Left renal cortex interstitium (tissue), 4 donors: Measurements from ENCODE around the gene SRGAP2C. TPM values are rescaled to one million over a fixed set of nuclear protein-coding genes. Genes with fewer than 3 reads are reported as not detected.
"Not testable (repeated sequence)": the region's sequence is repeated elsewhere in the genome, so short reads cannot be mapped to it uniquely, and the experiment has no call there.

ENCODE experiments used
- DNase-seq, 4 donors: peaks; one replicate each; pipeline ENCODE4 v3.0.0-alpha.2; 2013; ENCODE audit warnings: low read depth in 4 of 4, low spot score in 2 of 4, missing footprints in 1 of 4
- polyA plus RNA-seq, 4 donors: library from polyadenylated mRNA; unstranded; fragments of 120-200 nt; gene quantifications; one replicate each; pipeline ENCODE4 v1.2.1, GENCODE V29; 2013; ENCODE audit not compliant: insufficient read length in 4 of 4

Gene SRGAP2C
- polyA plus RNA-seq, 4 donors, result 16.1 to 23.3 (median 21.1) TPM

DNA sequence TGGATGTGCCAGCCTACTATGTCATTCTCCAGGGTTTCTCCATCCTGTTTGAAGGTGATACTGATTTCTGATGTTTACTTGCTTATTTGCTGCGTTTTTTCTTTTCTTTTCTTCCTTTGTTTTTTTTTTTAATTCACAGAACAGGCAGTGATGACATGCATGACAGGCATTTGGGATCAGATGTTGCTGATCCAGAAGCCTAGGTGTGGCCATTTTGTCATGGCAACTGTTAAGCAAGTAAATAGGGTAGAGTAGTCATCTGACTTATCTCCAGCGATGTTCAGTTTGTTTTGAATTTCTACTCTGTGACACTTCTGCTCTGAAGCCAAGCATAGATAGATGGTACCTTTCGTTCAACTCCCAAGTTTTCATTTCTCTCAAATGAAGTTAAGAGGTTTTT, 181.4 kb downstream of the SRGAP2C start:
- not testable (repeated sequence) for DNase-seq

DNA sequence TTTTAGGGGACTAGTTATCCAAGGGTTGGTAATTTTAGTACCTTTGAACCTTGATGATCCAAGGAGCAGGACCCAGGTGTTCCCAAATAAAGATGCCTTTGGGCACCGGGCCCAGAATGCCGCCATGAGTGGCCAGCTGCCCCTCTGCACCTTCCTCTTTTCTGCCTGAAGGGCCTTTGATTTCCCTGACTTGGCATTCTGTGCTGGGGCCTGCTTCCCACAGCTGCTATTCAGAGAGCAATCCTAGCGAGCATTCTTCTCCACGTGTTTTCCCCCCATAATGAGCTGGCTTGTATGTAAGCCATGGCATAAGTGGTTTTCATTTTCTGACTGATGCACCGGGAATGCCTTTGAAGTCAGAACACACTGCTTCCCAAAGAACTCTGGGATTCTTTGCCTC, 184.1 kb downstream of the SRGAP2C start:
- DNase-seq, result not testable (repeated sequence)

DNA sequence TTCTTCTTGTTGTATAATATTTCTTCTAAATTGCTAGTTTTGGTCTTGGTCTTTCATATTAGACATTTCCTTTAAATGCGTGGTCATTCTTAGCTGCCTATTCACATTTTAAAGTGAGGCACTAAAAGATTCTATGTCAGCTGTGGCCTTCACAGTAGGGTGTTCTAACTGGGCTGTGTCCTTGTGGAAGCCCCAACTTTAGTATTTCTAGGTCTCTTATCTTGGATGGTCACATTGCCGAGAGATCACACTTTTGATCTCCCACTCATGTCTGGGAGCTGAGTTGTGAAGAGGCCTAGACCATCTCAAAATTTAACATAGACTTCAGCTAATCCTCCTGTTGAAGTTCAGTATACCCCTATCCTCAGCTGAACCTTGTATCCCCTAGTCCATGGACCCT, 185.2 kb downstream of the SRGAP2C start:
- not testable (repeated sequence) for DNase-seq

DNA sequence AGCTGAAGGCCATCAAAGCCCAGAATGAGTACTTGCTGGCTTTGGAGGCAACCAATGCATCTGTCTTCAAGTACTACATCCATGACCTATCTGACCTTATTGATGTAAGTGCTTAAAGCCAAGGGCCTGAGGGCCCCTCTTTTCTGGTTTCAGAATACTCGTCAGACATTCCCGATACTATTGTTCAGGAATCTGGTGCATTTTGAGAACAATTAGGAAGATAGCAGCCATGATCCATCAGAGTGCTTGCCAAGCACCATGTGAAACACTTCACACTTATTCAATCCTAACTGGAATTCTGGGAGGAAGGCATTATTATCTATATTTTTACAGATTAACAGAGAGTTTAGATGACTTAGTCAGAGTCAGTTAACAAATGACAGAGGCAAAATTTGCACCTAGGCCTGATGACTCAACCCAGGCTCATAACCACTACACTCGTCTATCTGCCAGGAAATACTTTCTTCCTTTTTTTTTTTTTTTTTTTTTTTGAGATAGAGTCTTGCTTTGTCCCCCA, 190.1 kb downstream of the SRGAP2C start:
- DNase-seq, result not testable (repeated sequence)

DNA sequence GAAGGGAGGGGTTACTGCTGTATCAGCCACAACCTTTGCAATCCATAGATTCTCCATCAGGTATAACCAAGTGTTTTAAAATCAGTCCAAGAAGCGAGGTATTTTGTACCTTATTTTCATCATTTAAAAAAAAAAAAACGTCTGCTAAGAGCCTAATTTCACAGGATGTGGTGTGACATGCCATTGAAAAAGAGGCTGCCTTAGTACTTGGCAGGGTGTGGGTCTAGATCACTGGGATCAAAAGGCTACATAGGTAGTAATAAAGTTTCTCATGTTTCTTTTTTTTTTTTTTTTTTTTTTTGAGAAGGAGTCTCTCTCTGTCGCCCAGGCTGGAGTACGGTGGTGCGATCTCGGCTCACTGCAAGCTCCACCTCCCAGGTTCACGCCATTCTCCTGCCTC, 192.2 kb downstream of the SRGAP2C start:
- not testable (repeated sequence) for DNase-seq

DNA sequence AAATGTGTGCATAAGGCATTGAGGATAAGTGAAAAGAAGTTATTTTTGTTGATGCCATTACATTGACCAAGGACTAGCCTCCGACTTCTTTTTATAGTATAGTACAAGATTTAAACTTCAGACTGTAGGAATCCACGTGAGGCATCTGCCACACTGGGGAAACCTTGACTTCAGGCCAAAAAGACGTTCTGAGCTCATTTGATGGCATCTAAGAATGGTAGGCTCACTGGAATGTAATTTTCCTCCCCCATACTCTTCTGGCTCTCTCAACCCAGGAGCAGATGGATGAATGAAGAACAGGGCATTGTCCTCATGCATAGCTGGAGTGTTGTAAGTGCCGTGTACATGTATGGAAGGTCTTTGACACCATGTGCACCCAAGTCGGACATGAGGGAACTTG, 194.0 kb downstream of the SRGAP2C start:
- not testable (repeated sequence) for DNase-seq

DNA sequence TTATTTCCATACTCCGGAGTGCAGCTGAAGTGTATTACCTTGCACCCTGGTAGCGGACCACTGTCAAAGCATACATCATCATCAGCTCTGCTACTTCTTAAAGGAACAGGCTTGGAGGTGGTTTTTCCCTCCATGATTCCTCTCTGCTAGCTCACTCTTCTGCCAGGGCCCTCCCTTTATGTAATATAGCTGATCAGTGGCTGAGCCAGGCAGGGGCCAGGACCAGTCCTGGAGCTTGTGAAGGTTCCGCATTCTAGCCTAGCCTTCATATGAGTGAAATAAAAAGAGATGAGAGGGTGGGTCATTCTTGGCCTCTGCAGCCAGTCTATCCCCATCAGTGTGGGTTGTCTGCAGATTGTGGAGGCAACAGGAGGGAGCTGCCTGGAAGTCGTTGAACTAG, 200.0 kb downstream of the SRGAP2C start:
- DNase-seq, result not testable (repeated sequence)

DNA sequence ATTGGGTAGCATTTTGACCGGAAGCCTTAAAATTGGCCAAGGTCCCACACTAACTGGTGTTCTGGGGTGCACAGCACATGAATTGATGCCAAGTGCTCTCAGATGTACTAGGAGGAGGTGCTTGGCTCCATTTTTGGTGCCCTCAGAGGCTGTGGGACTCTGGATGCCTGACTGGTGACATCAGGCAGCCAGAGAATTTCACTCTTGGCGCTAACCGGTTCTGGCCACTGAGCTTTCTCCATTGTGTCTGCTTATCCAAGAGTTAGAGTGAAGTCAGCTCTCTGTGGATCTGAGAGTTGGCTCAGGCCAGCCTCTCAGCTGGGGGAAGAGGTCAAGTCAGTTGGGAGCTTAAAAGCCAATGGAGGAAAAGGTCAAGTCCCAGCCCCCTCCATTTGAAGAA, 200.4 kb downstream of the SRGAP2C start:
- not testable (repeated sequence) for DNase-seq

DNA sequence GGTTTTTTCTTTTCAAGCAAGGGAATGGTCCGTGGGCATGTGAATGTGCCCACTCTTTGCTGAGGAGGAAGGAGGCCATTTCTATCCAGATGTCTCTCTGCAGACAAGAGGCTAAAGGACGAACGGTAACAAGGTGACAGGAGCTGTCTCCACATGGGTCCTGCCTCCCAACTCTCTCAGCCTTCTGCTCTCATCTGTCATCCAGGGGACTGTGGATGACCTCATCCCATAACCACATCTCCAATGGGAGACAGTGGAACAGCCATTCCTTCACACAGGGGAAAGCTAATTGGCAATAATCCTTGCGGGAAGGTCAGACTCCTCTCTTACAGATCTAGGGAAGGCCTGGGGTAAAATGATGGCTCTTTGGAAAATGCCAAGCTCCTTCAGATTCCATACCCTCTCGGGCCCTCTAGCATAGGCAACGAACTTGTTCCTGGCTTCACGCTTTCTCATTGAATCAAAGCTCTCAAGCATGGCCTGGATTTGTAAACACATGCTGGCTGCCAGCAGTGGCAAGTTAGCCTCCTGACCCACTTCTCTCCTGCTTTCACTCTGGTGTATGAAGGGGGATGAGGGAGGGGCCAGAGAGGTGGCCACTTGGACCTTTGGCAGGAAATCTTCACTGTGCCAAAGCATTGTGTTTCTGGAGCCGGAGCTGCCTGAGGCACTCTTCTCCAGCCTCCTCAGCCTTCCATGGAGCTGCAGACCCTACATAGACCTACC, 201.0 kb downstream of the SRGAP2C start:
- not testable (repeated sequence) for DNase-seq

DNA sequence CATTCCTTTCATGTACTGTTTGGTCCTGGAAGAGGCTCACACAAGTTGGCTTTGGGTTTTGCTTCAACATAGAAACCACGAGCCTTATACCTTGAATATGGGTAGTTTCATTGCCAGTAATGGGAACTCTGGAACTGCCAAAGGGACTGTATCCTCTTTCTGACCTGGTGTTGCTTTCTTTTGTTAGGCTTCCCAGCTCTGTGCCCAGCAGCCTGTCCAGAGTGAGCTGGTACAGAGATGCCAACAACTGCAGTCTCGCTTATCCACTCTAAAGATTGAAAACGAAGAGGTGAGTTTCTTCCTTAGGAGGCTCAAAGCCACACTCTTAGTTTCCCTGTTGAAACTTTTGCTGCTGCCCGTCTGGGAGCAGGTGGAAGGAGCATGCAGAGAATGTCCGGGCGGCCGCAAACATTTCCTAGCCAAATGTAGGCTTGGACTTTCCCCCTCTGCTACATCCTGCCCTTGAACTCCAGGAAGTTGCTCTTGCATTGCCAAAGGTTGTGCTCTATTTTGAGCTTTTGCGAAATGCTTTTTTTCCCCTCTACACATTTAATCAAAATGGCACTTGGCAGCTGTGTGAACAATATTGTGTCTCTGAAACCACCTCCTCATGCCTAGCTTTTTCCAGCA, 201.7 kb downstream of the SRGAP2C start:
- DNase-seq, result not testable (repeated sequence)

DNA sequence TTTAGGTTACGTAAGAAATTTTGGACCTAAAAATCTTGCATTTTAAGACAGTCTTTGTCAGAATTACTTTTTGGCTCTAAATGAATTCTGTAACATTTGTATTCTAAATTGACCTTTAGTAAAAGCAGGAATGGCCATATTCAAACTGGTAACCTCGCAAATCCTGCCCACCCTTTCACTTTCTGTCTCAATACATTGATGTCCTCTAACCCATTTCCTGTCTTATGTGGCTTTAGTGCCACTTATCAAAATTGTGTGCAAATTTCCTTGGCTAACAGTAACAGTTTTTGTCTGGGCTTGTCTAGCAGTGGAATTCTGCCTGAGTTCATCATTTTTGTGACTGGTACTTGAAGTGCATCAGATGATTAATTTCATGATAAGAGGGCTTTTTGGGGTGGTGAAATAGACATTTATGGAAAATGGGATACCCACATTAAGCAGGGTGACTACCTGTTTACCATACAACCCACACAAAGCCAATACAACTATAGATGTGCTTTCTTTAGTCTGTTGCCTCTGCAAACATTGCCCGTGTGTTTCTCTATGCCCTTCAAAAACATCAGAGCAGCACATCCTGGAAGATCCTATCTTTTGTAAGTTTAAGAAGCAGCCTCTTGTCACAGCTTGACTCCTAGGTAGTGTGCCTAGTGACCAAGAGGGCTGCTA, 205.3 kb downstream of the SRGAP2C start:
- not testable (repeated sequence) for DNase-seq

DNA sequence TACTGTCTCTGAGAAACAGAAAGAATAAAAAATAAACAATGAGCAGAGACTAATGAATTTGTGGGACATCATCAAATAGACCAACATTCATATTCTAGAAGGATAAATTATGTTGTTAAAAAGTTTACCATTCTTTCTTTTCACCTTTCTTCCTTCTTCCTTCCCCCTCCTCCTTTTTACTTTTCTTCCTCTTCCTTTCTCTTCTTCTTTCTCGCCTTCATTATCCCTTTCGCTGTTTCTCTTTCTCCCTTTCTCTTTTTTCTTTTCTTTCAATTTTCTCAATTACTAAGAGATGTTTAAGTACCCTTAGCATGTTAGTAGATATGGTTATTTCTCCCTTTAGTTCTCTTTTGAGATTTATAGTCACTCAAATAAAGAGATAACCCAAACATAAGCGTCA, 207.4 kb downstream of the SRGAP2C start:
- DNase-seq, result not testable (repeated sequence)

DNA sequence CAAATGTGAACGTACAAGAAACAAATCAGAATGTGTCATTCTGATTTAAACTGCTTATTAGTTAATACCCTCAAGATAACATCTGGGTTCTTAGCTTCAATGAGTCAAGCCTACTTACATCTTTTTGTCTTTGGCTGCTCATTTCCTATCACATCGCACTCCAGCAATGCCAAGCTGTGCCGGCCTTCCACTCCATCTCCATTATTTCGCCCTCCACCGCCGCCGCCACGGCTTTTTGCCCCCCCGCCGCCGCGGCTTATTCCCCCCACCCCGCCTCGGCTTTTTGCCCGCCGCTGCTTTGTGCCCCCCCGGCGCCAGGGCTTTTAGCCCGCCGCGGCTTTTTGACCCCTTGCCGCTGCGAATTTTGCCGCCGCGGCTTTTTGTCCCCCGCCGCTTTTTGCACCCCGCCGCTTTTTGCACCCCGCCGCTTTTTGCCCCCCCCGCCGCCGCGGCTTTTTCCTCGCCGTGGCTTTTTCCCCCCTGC, 211.0 kb downstream of the SRGAP2C start:
- not testable (repeated sequence) for DNase-seq

DNA sequence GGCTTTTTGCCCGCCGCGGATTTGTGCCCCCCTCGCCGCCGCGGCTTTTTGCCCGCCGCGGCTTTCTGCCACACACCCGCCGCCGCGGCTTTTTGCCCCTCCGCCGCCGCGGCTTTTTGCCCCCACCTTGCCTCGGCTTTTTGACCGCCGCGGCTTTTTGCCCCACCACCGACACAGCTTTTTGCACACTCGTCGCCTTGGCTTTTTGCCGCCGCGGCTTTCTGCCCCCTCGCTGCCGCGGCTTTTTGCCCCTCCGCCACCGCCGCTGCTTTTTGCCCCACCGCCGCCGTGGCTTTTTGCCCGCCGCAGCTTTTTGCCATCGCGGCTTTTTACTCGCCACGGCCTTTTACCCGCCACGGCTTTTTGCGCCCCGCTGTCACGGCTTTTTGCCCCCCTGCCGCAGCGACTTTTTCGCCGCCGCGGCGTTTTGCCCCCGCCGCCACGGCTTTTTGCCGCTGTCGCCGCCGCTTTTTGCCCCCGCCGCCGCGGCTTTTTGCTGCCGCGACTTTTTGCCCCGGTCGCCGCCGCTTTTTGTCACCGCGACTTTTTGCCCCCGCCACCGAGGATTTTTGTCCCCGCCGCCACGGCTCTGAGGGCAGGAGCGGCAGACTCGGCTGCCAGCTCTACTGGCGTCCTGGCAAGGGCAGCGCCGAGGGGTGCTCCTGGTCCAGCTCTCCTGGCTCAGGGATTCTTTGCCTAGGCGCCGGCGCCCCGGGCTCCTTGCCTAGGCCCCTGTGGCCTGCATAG, 211.7 kb downstream of the SRGAP2C start:
- not testable (repeated sequence) for DNase-seq

DNA sequence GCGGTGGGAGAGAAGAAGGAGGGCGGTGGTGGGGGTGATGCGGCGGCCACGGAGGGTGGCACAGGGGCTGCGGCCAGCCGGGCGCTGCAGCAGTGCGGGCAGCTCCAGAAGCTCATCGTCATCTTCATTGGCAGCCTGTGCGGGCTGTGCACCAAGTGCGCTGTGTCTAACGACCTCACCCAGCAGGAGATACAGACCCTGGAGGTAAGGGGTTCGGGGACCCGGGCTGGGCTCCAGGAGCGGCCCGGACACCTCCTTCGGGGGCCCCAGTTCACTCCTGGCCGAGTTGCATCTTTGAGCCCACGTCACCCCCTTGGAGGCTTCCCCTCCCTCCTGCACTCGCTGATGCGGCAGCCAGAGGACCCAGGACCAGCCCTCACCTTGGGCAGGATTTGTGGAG, 212.3 kb downstream of the SRGAP2C start:
- not testable (repeated sequence) for DNase-seq

DNA sequence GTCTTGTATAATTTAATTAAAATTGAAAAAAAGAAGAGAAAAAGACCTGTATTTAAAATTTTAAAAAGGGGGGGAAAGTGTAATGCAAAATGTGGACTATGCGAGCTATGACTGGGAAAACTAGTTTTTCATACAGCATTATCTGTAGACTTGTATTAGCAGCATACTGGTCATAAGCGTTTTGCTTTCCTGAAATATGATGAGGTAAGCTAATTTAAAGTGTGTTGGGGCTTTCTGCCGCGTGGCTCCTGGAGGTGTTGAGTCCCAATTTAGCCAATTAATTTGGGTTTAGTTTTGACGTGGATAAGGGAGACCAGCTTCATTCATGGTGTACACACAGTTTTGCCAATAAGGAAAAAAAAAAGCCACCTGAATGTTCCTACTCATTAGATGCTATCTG, 214.4 kb downstream of the SRGAP2C start:
- DNase-seq, result not testable (repeated sequence)

DNA sequence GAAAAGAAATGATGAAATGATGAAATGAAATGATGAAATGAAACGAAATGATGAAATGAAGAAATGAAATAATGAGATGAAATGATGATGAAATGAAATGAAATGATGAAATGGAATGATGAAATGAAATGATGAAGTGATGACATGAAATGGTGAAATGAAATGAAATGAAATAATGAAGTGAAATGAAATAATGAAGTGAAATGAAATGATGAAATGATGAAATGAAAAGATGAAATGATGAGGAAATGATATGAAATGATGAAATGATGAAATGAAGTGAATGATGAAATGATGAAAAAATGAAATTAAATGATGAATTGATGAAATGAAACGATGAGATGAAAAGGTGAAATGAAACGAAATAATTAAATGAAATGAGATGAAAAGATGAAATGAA, 215.3 kb downstream of the SRGAP2C start:
- not testable (repeated sequence) for DNase-seq

DNA sequence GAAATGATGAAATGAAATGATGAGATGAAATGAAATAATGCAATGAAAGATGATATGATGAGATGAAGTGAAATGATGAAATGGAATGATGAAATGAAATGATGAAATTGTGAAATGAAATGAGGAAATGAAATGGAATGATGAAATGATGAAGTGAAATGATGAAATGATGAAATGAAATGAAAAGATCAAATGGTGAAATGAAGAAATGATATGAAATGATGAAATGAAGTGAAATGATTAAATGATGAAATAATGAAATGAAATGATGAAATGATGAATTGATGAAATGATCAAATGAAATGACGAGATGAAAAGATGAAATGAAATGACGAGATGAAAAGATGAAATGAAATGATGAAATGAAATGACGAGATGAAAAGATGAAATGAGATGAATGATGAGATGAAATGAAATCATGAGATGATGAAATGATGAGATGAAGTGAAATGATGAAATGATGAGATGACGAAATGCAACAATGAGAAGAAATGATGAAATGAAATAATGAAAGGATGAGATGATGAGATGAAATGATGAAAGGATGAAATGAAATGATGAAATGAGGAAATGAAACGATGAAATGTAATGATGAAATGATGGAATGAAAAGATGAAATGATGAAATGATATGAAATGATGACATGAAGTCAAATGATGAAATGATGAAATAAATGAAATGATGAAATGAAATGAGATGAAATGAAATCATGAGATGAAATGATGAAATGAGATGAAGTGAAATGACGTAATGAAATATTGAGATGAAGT, 216.0 kb downstream of the SRGAP2C start:
- not testable (repeated sequence) for DNase-seq

DNA sequence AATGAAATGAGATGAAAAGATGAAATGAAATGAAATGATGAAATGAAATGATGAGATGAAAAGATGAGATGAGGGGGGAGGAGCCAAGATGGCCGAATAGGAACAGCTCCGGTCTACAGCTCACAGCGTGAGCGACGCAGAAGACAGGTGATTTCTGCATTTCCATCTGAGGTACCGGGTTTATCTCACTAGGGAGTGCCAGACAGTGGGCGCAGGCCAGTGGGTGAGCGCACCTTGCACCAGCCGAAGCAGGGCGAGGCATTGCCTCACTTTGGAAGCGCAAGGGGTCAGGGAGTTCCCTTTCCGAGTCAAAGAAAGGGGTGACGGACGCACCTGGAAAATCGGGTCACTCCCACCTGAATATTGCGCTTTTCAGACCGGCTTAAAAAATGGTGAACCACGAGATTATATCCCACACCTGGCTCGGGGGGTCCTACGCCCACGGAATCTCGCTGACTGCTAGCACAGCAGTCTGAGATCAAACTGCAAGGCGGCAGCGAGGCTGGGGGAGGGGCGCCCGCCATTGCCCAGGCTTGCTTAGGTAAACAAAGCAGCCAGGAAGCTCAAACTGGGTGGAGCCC, 216.7 kb downstream of the SRGAP2C start:
- DNase-seq, result not testable (repeated sequence)
